ENCODE measurements around the gene FSTL5. TPM values are rescaled to one million over a fixed set of nuclear protein-coding genes. Genes with fewer than 3 reads are reported as not detected.

FSTL5 gene
- total RNA-seq, 4 donors from 2014 or later, result not detected

DNA sequence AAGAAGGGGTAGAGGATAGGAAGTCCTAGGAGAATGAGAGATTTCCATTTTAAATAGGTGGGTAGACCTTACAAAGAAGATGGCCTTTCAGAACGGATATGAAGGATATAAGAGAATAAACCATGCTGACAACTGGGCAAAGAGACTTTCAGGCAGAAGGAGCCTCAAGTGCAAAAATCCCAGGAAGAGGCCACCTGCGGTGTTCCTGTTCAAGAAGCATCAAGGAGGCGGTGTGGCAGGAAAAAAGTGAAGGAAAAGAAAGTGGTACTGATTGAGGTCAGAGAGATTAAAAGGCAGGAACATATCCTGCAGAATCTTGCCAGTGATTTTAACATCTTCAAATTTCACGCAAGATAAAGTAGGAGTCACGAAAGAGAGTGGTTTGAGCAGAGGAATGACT is 172.0 kb downstream of the FSTL5 start:
- WGBS, result 82% methylated on average over 5 of the region's 5 CpGs
- no peak for DNase-seq (ENCODE audit: low spot score in 2 of 2)
- TF ChIP-seq POLR2A (IDR thresholded peaks at IDR 0.05), result no peak
- TF ChIP-seq EP300 (IDR thresholded peaks at IDR 0.05), result no peak
- no peak for TF ChIP-seq POLR2AphosphoS5 (IDR thresholded peaks at IDR 0.05)
- TF ChIP-seq, protein P1, sequence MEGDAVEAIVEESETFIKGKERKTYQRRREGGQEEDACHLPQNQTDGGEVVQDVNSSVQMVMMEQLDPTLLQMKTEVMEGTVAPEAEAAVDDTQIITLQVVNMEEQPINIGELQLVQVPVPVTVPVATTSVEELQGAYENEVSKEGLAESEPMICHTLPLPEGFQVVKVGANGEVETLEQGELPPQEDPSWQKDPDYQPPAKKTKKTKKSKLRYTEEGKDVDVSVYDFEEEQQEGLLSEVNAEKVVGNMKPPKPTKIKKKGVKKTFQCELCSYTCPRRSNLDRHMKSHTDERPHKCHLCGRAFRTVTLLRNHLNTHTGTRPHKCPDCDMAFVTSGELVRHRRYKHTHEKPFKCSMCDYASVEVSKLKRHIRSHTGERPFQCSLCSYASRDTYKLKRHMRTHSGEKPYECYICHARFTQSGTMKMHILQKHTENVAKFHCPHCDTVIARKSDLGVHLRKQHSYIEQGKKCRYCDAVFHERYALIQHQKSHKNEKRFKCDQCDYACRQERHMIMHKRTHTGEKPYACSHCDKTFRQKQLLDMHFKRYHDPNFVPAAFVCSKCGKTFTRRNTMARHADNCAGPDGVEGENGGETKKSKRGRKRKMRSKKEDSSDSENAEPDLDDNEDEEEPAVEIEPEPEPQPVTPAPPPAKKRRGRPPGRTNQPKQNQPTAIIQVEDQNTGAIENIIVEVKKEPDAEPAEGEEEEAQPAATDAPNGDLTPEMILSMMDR (IDR thresholded peaks at IDR 0.05), result no peak

DNA sequence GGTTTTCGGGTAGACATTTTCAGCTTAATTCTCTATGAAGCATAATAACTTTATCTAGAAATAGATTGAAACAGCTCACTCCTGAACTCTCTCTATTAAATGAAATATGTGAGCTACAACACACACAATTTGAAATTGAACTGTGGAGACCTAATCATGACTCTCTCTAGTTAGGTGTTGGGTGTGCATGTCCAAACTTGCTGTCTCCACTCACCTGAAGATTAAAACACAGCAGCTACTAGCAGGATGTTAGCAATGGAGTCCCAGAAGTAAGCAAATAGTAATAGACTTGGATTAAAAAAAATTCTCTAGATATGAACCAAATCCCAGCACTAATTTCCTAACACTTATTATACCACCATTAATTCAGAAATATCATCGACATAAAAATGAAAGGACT is 173.1 kb downstream of the FSTL5 start:
- 92% methylated on average over 2 of the region's 2 CpGs for WGBS
- Histone ChIP-seq H3K4me1 (no peaks in the 10 kb centered on the region), H3K27me3 (no peaks in the 10 kb centered on the region), H3K36me3 (no peaks in the 10 kb centered on the region), H3K4me3 (no peak overlapping the region), H3K9me3 (no peaks in the 10 kb centered on the region), H3K27ac (no peak overlapping the region)
- no peak for DNase-seq (ENCODE audit: low spot score in 2 of 2)
- TF ChIP-seq EP300 (IDR thresholded peaks at IDR 0.05) (no peak), POLR2A (IDR thresholded peaks at IDR 0.05) (no peak), POLR2AphosphoS5 (IDR thresholded peaks at IDR 0.05) (no peak)
- TF ChIP-seq, protein P1 (IDR thresholded peaks at IDR 0.05), result no peak

More for the DNA sequence above, 172.0 kb downstream of the FSTL5 start:
- H3K27ac ChIP-seq, result no peak overlapping the region
- no peaks in the 10 kb centered on the region for H3K4me1 ChIP-seq
- no peaks in the 10 kb centered on the region for H3K36me3 ChIP-seq
- no peak overlapping the region for H3K4me3 ChIP-seq
- H3K27me3 ChIP-seq, result no peaks in the 10 kb centered on the region
- H3K9me3 ChIP-seq, result no peaks in the 10 kb centered on the region

GRCh38 chr4:161988946-161989345 is 174.9 kb downstream of the FSTL5 start:
- Histone ChIP-seq H3K4me1 (no peaks in the 10 kb centered on the region), H3K9me3 (no peaks in the 10 kb centered on the region), H3K27ac (no peak overlapping the region), H3K4me3 (no peak overlapping the region), H3K27me3 (no peaks in the 10 kb centered on the region), H3K36me3 (no peaks in the 10 kb centered on the region)
- TF ChIP-seq, protein P1 (IDR thresholded peaks at IDR 0.05), result no peak
- TF ChIP-seq POLR2AphosphoS5 (IDR thresholded peaks at IDR 0.05) (no peak), EP300 (IDR thresholded peaks at IDR 0.05) (no peak), POLR2A (IDR thresholded peaks at IDR 0.05) (no peak)
- DNase-seq (ENCODE audit: low spot score in 2 of 2), result no peak

DNA sequence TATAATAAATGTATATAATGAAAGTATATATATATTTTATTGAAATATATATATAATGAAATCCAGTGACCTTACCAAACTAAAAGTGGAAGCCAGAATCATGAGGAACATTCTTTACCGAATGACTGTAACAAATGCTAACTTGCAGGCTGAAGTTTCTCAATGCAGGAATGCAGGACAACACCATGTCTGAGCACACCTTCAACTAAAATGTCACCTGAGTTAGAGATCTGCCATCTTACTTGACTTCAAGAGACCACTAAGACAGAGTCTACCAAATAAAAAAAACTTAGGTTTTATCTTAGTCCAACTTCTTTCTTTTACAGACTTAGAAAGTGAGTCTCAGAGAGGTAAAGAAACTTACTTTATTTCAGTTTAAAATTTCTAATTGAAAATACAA is 176.2 kb downstream of the FSTL5 start:
- no peaks in the 10 kb centered on the region for H3K9me3 ChIP-seq
- H3K27me3 ChIP-seq, result no peaks in the 10 kb centered on the region
- H3K36me3 ChIP-seq, result no peaks in the 10 kb centered on the region
- H3K4me3 ChIP-seq, result no peak overlapping the region
- WGBS, result 79% methylated on average over 1 of the region's 1 CpG
- no peak for DNase-seq (ENCODE audit: low spot score in 2 of 2)
- no peak overlapping the region for H3K27ac ChIP-seq
- TF ChIP-seq POLR2AphosphoS5 (IDR thresholded peaks at IDR 0.05), result no peak
- TF ChIP-seq, protein P1 (IDR thresholded peaks at IDR 0.05), result no peak
- TF ChIP-seq POLR2A (IDR thresholded peaks at IDR 0.05), result no peak
- TF ChIP-seq EP300 (IDR thresholded peaks at IDR 0.05), result no peak
- H3K4me1 ChIP-seq, result no peaks in the 10 kb centered on the region

- Histone ChIP-seq H3K27ac (no peak overlapping the region), H3K36me3 (no peaks in the 10 kb centered on the region), H3K4me3 (no peak overlapping the region), H3K9me3 (no peaks in the 10 kb centered on the region), H3K4me1 (no peaks in the 10 kb centered on the region), H3K27me3 (no peaks in the 10 kb centered on the region)
- no peak for DNase-seq (ENCODE audit: low spot score in 2 of 2)
- TF ChIP-seq POLR2AphosphoS5 (IDR thresholded peaks at IDR 0.05) (no peak), POLR2A (IDR thresholded peaks at IDR 0.05) (no peak), EP300 (IDR thresholded peaks at IDR 0.05) (no peak)
- TF ChIP-seq, protein P1 (IDR thresholded peaks at IDR 0.05), result no peak
- WGBS, result 63% methylated on average over 2 of the region's 2 CpGs
Measured at GRCh38 chr4:161952382-161952781, 211.4 kb downstream of the FSTL5 start.

Data from suprapubic skin (tissue), 4 donors.